ENCODE results near the gene ARHGAP24. TPM values are rescaled to one million over a fixed set of nuclear protein-coding genes. Genes with fewer than 3 reads are reported as not detected.

Gene ARHGAP24
- total RNA-seq, 1 experiment from 2014 or later: 1.3 TPM

GRCh38 chr4:85681221-85681657, 206.3 kb downstream of the ARHGAP24 start:
- no peaks in the 10 kb centered on the region for H3K79me2 ChIP-seq (ENCODE audit: insufficient read depth, low read length)
- no peaks in the 10 kb centered on the region for H4K20me1 ChIP-seq (ENCODE audit: insufficient read depth)
- H3K36me3 ChIP-seq (ENCODE audit: control insufficient read depth in 1 of 2, insufficient read depth in 2 of 2, low read length in 2 of 2): no peaks in the 10 kb centered on the region
- no peaks in the 10 kb centered on the region for H3K9me3 ChIP-seq (ENCODE audit: control insufficient read depth in 1 of 2, insufficient read depth in 1 of 2, low read depth in 1 of 2, low read length in 2 of 2)
- ATAC-seq: no peak
- no peaks in the 10 kb centered on the region for H3K9me2 ChIP-seq (ENCODE audit: insufficient read depth)
- POLR2A ChIA-PET: no interaction called here
- TF ChIP-seq POLR2AphosphoS5 (IDR thresholded peaks at IDR 0.05; ENCODE audit: low read depth, low read length): no peak
- TF ChIP-seq RAD21 (IDR thresholded peaks at IDR 0.05; ENCODE audit: low read depth): no peak
- no peak for TF ChIP-seq POLR2A (IDR thresholded peaks at IDR 0.05; ENCODE audit: borderline replicate concordance, extremely low read depth, insufficient read depth, insufficient read length)
- TF ChIP-seq, protein P1, sequence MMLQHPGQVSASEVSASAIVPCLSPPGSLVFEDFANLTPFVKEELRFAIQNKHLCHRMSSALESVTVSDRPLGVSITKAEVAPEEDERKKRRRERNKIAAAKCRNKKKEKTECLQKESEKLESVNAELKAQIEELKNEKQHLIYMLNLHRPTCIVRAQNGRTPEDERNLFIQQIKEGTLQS (IDR thresholded peaks at IDR 0.05): no peak
- no peak for TF ChIP-seq MAX (IDR thresholded peaks at IDR 0.05)
- no peak for TF ChIP-seq EZH2 (IDR thresholded peaks at IDR 0.05)
- no peak for TF ChIP-seq ZBTB33 (IDR thresholded peaks at IDR 0.05; ENCODE audit: extremely low read depth, insufficient replicate concordance, low read length)
- TF ChIP-seq TCF7L2 (IDR thresholded peaks at IDR 0.05; ENCODE audit: borderline replicate concordance, extremely low read depth, insufficient read depth, insufficient read length): no peak
- no peak for TF ChIP-seq FOSL1 (IDR thresholded peaks at IDR 0.05; ENCODE audit: low read depth)
- no peak for TF ChIP-seq CBX3 (IDR thresholded peaks at IDR 0.05; ENCODE audit: low read depth)
- TF ChIP-seq EGR1 (IDR thresholded peaks at IDR 0.05; ENCODE audit: low read depth): no peak
- no peak for TF ChIP-seq YY1 (IDR thresholded peaks at IDR 0.05; ENCODE audit: extremely low read depth, insufficient replicate concordance, low read depth, low read length)
- TF ChIP-seq, protein P2, sequence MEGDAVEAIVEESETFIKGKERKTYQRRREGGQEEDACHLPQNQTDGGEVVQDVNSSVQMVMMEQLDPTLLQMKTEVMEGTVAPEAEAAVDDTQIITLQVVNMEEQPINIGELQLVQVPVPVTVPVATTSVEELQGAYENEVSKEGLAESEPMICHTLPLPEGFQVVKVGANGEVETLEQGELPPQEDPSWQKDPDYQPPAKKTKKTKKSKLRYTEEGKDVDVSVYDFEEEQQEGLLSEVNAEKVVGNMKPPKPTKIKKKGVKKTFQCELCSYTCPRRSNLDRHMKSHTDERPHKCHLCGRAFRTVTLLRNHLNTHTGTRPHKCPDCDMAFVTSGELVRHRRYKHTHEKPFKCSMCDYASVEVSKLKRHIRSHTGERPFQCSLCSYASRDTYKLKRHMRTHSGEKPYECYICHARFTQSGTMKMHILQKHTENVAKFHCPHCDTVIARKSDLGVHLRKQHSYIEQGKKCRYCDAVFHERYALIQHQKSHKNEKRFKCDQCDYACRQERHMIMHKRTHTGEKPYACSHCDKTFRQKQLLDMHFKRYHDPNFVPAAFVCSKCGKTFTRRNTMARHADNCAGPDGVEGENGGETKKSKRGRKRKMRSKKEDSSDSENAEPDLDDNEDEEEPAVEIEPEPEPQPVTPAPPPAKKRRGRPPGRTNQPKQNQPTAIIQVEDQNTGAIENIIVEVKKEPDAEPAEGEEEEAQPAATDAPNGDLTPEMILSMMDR (IDR thresholded peaks at IDR 0.05 in 2 of 3, conservative IDR thresholded peaks at IDR 0.05 in 1 of 3; ENCODE audit: borderline replicate concordance in 1 of 3, insufficient read depth in 1 of 3, low read depth in 2 of 3, low read length in 2 of 3): no peak
- TF ChIP-seq CEBPB (IDR thresholded peaks at IDR 0.05; ENCODE audit: low read depth): no peak
- no peak overlapping the region for H2AFZ ChIP-seq (ENCODE audit: low read depth, low read length, poor library complexity, severe bottlenecking)
- DNase-seq (ENCODE audit: low read depth, low spot score): no peak
- no peak overlapping the region for H3K9ac ChIP-seq (ENCODE audit: low read length)
- no peak overlapping the region for H3K4me2 ChIP-seq (ENCODE audit: low read length)
- no peaks in the 10 kb centered on the region for H3K4me1 ChIP-seq (ENCODE audit: control insufficient read depth in 1 of 2, insufficient read depth in 2 of 2, low read length in 2 of 2)
- H3K27ac ChIP-seq (ENCODE audit: low read depth, low read length): no peak overlapping the region
- no peaks in the 10 kb centered on the region for H3K27me3 ChIP-seq (ENCODE audit: insufficient read depth, low read length)
- RAD21 ChIA-PET (ENCODE audit: low non-redundant PET in 1 of 2, low total read pairs in 2 of 2, uncharacterized antibody in 2 of 2, unreplicated experiment in 2 of 2): no interaction called here
- H3K4me3 ChIP-seq (replicated peaks in 1 of 2; ENCODE audit: low read depth in 1 of 2, low read length in 2 of 2): no peak overlapping the region
- no TSS peak for BruUV-seq (replicated peaks)
- CTCF ChIA-PET: no interaction called here
- intact Hi-C loops (cut with micrococcal nuclease): no loop called here
